Superior temporal gyrus (tissue), 1 donor: Measurements from ENCODE around the gene ELAC2.
A peak's percentile ranks its signal among the peaks of the same experiment; 100 is the strongest.

ENCODE experiments used
- DNase-seq: peaks from one replicate; pipeline ENCODE4 v3.0.0-alpha.2; 2016; ENCODE audit errors: extremely low spot score

ELAC2 gene

DNA sequence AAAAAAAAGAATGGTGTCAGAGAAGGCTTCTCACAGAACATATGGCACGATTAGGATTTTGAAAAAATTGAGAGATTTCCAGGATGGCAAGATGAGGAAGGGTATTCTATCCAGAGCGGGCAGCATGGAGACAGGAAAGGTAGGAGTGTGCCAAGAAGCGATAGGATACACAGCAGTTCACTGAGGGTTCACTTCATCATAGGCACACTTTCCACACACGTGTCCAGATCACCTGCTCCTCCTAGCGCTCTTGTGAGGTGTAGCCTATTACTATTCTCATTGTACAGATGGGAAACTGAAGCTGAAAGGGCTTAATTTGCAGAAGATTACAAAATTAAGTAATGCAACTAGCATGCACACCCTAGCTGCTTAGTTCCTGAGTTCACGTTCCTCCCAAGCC is 6.2 kb upstream of the ELAC2 start:
- no peak for DNase-seq

DNA sequence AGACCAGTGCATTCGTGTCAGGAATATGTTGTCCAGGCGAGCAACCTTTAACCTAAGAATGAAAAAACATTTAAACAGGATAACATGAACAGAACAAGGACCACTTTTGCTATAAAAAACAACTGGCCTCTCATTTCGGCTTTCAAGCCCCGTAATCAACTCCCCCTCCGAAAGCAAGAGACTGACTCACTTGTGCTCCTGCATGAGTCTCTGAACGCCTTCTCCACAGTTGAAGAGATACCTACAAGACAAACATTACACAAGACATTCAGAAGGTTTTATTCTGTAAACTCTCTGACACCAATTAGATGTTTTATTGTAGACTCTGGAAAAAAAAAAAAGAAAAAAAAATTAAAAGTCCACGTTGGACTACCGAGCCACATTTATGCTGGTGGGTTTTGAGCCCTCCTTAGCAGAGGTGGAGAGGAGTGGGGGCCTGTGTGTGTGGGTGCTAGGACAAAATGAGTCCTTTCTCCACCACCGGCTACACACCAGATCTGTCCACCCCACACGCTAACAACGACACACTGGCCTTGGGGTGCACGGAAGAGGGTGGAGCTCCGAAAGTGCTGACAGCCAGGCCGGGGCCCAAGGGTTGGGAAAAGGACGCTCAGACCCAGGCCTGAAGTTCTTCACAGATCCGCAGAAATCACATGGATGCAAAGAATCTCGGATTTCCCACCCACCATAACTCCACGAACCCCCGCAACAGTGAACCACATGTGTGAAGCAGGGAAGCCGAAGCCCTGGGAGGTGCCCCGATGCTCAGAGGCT is 759 bp downstream of the ELAC2 start:
- peak; percentile 13 for DNase-seq

DNA sequence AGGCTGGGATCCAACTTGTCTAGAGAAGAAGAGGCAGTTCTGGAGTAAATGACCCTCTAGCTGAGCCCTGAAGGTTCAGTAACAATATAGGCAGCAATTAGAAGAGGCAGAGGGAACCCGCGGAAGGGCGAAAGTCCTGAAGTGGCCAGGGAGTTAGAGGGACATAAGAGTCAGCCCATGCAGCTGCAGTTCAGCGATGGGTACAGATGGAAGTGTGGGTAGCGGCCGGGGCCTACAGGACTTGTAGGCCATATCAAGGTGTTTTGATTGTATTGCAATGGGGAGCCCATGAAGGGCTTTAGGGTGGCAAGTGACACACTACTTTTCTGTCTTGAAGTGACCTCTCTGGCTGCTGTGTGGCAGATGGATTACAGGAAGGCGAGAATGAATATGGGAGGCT is 3.0 kb downstream of the ELAC2 start:
- no peak for DNase-seq

DNA sequence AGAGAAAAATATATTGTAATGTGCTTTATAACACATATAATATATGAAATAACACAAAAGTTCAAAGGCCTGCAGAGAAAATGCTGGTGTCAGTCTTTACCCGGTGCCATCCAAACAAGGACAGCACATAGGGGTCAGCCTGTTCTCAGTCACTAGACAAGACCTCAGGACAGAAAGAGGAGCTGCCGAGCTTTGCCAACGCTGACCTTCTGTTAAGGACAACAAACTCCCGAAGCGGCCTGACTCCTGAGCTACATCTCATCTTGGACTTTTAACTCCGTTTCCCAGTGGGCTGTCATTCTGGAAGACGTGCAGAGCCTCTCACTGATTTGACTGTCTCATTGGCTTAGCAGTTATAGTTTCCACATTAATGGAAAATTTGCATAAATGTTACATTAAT is 6.9 kb downstream of the ELAC2 start:
- no peak for DNase-seq

DNA sequence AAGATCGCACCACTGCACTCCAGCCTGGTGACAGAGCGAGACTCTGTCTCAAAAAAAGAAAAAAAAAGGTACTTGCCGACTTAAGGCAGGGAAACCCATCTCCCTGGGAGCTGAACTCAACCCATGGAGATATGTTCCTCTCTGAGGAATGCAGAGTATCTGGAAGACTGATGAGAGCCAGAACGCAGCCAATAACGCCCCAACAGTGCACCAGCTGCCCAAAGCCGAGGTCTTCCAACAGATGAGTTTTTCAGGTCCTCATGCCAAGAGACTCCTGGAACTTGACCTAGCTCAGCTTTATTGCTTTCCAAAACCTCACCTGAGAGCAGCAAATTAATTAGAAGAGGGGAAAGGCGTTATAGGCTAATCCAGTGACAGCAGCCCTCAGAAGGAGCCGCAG is 9.4 kb downstream of the ELAC2 start:
- no peak for DNase-seq

DNA sequence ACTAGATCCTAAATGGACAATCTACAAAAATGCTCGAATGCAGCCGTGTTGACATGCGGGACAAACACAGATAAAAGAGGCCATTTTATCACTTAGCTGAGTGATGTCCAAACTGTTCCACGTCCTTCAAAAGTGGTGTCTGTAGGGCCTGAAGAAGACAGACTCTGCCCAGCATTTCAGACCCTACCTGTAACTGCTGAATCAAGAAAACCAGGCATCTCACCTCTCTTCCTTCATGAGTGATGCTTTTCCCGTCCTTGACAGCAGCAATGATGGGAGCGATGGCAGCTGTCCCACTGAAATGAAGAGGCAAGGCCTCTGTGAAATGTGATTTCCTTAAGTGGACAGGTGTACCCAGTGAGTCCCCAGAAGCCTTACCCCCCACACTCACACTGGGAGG is 12.3 kb downstream of the ELAC2 start:
- DNase-seq: no peak

DNA sequence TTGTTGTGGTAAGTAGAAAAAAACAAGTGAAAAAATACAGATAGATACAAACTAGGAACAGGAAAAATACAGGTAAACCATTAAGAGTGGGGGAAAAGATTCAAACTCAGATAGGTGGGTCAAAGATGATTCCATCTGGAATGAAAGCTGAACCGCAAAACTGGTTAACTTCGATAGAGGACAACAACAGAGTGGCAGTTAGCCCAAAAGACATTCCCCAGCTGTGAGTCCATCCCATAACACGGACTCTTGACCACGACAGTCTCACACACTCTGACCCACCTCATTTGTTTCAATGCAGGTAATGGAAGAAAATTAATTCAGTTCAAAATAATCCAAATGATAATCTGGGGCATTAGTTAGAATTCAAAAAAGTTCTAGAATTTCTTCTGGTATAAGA is 13.5 kb downstream of the ELAC2 start:
- DNase-seq: no peak

DNA sequence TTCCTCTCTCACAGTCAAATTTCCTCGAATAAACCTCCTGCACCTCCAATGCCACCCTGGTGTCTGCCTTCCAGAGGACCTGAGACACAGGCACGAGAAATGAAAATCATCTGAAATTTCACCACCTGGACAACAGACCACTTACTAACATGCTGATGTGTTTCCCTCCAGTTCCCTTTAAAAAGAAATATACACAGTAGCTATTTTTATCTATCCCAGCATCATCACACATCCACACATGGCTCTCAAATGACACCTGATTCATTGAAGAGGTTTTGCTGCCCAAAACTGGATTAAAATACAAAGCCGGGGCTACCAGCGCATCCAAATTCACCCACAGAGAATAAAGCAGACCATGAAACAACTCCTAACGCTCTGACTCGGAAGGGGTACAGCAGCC is 13.9 kb downstream of the ELAC2 start:
- no peak for DNase-seq

DNA sequence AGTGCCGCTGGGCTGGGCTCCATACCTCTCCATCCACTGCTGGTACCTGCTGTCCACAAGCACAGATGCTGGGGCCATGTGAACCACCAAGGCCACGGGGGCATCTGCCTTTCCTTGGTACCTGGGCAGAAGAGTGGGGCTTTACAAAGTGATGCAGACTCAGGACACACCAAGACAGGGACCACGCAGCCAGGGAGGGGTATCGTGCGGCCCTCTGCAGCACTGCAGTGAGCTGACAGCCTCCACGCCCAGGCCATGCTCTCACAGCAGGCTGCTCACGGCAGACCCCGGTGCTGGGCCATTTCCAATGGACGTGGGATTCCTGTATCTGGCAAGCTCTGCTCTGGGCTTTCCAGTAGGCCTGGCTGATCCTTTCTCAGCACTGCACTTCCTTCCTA is 14.4 kb downstream of the ELAC2 start:
- DNase-seq: no peak

DNA sequence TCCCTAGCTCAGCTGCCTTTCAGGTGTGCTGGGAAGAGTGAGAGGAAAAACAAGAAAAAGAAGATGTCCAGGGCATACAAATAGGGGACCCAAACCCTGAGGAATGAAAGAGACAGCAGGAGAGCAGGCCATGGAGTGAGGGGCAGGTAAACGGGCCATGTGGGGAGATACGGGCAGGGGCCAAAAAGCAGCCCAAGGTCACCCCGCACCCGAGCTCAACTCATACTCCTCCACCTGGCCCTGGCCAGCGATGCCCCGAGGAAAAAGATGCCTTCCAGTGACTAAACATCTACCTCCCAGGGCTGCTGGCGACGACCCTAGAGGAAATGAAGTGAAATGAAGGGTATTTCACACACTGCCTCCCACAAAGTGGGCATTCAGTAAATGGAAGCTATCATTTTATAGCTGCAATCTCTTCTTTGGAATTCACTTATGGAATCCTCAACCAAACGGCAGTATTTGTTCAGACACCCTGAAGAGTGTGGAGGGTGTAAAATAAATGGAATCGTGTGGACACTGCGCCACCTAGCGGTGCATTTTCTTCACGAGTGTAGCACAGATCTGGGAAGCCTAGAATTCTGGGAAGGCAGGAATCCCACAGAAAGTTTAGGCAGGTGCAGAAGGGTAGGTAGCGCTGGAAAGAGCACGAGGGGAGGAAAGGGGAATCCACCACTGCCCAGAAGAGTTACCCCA is 14.9 kb downstream of the ELAC2 start:
- DNase-seq: peak; percentile 95

DNA sequence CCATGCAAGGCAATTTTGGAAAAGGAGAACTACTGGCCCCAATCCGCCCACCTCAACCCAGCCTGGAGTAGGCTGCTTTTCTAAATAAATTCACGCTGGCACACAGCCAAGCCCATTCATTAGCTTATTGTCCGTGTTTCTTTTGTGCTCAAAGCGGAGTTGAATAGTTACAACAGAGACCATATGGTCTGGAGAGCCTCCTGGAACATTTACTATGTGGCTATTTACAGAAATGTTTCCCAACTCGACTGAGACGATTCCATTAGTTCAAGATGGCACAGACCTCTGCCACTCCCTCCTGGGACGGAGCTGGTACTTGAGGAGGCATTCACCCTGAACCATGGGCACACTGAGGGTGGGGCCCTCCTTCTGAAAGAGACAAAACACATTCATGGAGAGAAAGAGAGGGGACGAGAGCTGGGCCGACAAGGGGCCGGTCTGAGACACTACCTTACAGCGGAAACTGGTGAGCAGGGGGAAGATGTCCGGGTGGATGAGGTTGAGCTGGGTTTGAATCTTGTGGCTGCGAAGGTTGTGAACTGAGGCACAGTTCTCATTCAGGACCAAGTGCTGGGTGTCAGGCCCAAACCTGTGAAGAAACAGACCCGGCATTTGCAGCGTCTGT is 15.7 kb downstream of the ELAC2 start:
- no peak for DNase-seq

DNA sequence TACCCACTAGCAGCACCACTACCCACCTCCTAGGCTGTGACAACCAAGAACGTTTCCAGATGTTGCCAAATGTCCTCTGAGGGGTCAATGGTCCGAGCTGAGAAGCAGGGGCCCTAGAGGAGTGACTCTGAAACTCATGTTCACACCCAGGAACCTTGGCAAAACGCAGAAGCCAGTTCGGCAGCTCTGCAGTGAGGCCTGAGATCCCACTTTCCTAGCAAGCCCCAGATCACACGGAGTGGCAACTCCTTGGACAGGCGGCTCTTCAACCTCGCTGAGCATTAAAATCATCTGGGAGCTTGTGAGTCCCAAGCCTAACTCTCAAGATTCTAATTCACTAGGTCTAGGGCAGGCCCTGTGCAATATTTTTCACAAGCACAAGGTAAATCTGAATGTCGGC is 17.3 kb downstream of the ELAC2 start:
- no peak for DNase-seq

DNA sequence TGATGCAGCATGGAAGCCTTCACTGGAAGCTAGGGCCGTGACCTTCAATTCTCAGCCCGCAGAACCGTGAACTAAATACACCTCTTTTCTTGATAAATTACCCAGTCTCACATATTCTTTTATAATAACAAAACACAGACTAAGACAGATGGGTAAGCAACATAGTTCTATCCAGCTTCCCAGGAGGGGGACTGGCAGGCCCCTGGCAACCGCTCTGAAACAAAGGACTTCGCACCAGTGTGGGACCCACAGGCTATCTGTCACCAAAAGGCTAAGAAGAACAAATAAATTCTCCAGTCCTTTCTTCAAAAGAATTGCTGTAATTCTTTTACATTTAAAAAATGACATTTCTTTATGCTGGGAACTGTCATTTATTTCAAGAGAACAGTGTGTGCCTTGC is 19.0 kb downstream of the ELAC2 start:
- no peak for DNase-seq

DNA sequence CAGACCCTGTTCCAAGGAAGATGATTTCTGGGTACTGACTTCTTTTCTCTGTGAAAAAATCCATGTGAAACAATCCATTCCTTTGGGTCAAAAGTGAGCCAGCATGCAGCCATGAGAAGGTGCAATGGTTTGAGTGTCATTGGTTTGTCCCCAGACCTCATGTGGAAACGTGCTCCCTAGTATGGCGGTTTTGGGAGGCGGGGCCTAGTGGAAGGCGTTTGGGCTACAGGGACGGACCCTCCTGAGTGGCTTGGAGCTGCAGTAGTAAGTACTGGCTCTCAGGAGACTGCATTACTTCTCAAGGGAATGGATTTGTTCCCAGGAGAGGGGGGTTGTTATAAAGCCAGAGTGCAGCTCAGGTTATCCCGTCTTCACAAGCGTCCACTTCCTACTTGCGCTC is 19.4 kb downstream of the ELAC2 start:
- no peak for DNase-seq

DNA sequence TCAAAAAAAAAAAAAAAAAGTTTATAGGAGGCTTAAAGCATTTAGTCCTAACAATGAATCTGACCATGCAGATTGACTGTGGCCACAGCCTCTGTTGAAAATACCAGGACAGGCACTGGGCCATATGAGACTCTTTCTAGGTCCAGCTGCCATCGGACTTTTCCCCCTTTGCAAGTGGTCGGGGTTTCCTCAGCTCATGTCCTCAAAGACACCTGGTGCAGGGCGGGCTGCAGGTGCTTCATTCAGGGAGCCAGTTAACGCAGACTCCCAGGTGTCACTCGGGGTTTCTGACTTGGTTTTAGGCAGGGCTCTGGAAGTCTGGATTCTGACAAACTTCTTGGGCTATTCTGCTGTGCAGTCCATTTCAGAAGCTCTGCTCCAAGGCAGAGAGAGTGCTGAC is 20.9 kb downstream of the ELAC2 start:
- DNase-seq: no peak

DNA sequence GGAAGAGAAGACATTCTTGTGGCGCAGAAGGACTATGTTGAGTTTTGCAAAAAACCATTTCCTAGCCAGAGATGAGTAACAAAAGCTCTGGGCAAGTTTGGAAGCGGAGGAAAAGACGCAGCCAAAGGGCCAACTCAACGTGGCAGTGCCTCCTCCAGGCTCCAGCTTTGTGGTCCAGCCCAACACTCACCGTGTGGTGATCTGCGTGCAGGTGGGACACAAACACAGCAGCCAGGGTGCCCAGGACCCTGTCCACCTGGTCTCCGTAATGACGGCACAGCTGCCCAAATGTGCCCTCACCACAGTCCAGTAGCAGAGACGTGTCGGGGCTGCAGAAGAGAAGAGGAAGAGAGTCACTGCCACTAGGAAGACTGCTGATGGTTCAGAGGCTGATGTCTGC is 21.5 kb downstream of the ELAC2 start:
- no peak for DNase-seq

DNA sequence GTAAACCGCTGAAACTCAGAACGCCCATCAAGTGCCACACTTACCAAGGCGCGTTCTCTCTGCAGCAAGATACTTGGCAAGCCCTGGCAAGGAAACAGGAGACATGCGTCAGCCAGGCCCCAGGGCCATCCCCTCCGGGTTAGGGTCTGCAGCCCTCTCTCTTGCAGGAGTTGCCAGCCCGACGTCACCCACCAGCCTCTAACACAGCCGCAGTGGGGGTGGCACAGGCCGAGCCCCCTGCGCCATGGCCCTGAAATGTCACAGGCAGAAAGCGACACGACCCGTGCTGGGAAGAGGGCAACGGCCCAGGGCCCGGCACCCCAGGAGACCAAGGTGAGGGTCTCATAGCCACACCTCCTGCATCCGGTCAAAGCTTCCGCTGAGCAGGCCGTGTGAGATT is 21.9 kb downstream of the ELAC2 start:
- DNase-seq: no peak

DNA sequence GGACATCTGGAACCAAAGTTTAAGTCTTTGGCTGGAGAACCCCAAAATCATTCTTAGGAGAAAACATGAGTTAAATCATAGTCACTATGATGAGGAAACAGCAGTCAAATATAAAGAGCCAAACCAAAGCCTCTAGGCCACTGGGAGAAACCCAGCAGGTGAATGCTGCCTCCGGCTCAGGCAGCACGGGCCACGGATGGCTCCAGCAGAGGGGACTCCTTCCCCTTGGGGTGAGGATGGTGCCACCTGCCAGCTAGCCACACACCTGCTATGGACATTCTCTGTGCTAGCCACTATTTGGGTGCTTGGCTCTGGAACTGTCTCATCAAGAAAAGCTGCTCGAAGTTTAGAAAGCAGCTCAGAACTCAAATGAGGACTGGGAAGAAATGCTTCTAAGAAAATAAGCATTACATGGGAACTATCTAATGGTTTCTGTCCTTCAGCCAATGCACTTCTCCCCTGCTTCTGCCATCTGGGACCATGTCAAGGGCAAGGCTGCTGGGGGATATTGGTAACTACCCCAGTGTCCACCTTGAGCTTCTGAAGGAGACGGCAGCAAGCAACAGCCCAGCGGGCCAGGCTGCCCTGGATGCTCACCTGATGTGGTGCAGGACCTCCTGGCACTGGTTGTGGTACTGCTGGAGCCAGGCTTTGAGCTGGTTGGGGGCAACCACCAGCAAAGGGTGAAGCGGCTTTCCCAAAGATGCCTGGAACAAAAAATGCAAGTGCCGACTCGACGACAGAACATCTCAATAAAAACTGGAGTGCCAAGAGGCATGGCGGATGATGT is 22.5 kb downstream of the ELAC2 start:
- DNase-seq: no peak

DNA sequence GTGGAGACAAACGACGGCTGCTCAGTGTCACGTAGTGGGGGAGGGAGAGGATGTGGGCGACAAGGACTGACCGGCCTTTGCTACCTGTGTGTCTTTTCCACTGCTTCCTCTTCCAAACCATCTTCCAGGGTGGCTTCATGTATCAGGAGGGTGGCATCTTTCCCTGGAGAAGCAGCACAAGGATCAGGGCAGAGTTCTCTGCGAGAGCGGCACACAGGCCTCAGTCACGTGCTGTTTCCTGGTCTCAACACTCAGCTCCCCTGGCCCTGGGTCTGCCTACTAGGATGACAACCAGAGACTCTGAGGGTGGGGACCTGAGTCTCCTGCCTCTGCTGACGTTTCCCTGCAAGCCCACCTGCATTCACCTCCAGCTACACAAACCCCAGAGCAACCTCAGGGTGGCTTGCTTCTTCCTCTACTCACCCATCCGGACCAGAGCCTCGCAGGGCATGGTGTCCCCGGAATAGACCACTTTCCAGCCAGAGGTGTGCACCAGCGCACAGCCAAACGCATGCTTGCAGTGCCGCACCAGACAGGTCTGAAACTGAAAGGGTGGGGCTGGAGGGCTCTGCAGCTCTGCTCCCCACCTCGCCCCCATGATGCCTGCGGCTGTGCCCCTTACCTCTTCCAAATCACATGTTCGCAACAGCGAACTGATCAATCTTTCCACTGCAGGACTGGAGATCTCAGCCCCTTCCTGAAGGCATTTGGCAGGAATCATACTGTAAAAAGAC is 23.3 kb downstream of the ELAC2 start:
- DNase-seq: no peak

DNA sequence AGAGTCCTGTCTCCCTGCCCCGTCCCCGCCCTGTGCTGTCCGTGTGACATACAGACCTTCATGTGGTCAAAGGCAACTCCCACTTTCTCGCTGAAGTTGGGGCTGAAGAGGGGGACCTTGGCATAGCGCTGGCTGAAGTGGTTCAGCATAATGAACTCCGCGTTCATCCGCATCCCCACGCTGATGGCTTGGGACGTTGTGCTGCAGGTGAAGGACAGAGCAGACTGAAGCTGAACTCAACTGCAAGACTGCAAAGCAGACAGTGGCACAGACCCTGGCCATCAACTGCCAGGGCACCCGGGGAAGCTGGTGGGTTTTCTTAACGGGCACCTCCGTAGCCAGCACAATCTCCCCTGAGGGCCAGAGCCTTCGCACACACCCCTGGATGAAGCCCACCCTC is 24.2 kb downstream of the ELAC2 start:
- DNase-seq: no peak

DNA sequence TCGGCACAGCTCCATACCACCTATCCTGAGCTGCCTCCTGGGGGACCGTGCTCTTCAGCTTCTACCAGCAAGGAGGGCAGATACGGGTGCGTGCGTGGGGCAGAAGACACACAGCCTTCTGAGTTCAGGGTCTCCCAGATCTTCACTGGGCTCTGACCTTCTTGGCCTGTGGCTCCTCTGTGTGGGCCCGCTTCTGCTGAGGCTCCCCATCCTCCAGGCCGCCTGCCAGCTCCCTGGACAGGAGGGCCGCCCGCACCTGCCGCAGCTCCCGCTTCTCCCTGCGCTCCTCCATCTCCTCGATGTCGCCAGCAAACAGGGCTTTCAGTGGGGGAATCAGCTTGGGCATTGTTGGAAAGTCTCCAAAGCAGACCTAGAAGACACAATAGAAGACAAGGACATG is 25.2 kb downstream of the ELAC2 start:
- DNase-seq: no peak

DNA sequence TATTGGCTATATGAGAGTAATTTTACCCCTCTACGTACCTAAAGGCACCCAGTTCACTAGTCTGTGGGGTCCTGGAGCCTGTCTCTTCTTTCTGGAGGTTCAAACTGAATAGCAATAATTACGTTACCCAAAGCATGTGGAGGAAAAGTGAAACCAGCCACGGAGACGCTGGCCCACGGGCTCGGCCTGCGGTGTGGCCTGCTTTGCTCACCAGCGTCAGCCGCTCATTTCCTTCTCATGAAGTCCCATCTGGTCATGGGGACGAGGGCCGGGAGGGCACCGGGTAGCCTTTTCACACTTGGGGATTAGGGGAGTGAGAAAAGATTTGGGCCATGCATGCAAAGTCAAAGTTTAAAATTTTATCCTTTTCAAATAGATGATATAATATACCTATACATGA is 26.9 kb downstream of the ELAC2 start:
- DNase-seq: no peak
